Endometrium (tissue), 2 donors: ENCODE measurements around the gene ANK3.
A peak's percentile ranks its signal among the peaks of the same experiment; 100 is the strongest.
"Not testable (repeated sequence)": the region's sequence is repeated elsewhere in the genome, so short reads cannot be mapped to it uniquely, and the experiment has no call there.

Experiments
- FAIRE-seq: peaks from 2 replicates; lab custom pipeline; 2012; peaks lifted over from hg19 to GRCh38; lab: Jason Lieb, UNC
- donor health status: control.
- donor health status: control.

The ANK3 gene

GRCh38 chr10:60086862-60087261 is 302.8 kb downstream of the ANK3 start:
- FAIRE-seq, result no peak

DNA sequence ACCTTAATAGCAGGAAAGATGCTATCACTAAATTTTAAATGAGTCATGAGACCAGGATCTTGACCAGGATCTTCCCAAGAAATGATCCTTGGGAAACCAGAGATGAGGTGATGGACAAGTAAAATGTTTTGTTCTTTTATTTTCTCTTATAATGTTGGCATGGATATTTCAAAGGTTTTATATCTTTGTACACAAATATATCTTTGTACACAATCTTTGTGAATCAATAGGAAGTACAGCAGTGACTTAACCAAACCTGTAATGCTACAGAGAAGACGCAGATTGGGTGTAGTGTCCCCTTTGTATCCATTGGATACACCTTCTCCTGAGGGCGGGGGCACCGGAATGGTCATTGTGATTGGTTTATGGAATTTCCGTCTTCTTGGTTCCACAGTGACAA is 303.3 kb downstream of the ANK3 start:
- no peak for FAIRE-seq

DNA sequence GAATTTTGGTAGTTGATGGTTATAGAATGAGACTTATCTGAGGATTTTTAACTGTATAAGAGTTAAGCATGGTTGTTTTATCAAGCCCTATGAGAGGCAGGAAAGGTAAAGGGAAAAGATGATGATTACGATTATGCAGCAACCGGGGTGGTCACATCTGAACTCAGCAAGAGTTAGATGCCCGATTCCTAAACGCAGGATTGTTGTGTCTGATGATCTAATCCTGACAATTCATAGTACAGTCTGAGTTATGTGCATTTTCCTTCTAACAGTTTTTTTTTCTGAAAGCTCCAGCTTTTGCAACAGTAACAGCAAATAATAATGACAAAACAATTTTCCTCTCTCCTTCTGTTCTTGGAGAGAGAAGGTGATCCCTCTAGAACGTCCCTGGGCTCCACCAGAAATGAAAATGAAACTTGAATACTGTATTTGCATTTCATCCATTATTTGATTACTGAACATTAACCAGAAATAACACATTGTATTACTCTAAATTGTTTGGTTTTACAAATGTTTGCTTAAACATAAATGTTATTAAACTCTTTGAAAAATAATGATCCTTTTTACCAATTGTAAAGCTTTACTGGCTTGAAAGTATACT is 306.8 kb downstream of the ANK3 start:
- peak; percentile 81 for FAIRE-seq

GRCh38 chr10:60082341-60082740 is 307.3 kb downstream of the ANK3 start:
- FAIRE-seq, result no peak

DNA sequence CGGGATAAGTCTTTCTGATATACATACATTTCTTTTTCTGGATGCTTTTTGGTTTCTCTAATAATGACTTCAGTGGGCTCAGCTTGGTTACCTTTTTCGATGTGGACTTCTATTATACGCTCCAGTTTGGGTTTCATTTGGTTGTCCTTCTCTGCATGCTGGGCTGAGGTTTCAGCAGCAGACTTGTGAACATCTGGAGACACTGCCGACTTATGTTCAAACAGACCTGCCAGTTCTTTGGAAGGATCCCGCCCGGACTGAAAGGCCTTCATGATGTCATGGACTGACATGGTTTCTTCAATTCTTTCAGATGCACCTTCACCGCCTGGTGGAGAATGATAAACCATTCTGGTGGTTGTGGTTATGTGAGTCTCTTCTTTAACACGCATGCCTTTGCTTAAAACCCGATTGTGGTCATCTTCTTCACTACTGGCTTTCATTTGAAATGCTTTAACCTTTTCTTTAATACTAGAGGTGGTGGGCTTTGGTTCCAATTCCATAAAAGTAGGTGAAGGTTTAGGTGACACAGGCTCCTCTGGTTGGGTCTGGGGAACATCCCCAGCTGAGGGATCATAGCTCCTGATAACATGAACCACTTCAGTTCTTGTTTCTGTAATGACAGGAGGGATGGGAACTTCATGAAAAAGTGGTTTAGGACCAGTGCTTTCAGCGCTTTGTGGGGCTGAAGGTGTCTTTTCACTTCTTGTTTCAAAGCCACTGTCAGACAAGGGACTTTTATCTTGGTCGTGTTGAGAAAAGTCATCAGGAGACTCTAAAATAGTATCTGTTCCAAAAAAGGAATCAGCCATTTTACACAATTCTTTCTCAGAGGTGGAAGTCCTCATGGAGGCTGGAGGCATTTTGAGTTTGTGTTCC is 315.7 kb downstream of the ANK3 start:
- no peak for FAIRE-seq

DNA sequence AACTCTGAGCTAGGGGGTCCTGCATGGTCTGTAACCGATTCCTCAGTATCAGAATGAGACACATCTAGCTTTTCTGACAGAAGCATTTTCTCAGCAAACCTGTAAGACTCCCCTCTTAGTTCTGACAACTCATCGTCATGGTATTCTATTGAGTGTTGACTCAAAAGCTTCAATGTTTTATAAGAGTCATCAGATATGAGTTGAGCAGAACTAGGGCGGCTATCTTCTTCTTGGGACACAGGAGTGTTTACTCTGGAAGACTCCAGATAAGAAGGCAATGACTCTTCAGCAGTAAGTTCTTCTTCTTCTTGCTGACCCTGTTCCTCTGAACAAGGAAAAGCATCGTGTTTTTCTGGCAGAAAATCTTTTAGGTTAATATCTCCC is 316.3 kb downstream of the ANK3 start:
- no peak for FAIRE-seq

GRCh38 chr10:60069311-60069710 is 320.4 kb downstream of the ANK3 start:
- FAIRE-seq, result no peak

GRCh38 chr10:60050366-60050765 is 339.3 kb downstream of the ANK3 start:
- FAIRE-seq, result no peak

DNA sequence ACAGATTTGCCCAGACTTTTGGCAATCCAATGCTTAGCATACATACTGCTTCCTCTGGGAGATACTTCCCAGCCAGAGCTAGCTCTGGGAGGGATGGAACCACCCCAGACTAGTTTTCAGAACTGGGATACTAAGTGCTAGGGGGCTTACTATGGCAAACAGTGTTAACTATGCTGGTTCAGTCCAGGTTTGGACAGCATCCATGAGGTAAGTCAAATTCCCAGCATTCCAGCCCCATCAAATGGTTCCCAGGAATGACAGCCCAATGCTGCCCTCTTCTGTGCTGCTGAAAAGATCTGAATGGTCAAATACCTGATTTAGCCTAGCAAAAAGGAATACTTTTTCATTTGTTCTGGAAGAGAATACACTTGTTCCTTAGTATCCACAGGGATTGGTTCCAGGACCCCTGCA is 341.6 kb downstream of the ANK3 start:
- FAIRE-seq, result no peak

- FAIRE-seq, result no peak
Observed at GRCh38 chr10:60045571-60045970, 344.1 kb downstream of the ANK3 start.

- no peak for FAIRE-seq
Observed at GRCh38 chr10:60044971-60045370, 344.7 kb downstream of the ANK3 start.

DNA sequence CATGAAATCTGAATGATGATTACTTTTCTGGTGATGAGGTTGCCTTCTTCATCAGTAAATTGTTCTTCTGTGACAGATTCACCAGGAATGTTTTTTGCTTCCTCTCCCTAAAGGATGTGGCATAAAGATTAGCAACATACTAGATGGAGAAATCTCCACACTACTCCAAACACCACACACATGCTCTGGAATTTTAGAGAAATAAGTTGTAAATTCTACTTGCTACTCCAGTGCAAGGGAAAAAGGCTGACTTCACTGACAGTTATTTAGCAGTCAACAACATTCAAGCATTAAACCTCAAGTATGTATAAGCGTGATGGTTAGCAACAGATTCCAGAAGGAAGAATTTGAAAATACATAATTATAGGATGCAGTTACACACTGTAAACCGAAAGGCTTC is 345.4 kb downstream of the ANK3 start:
- no peak for FAIRE-seq

DNA sequence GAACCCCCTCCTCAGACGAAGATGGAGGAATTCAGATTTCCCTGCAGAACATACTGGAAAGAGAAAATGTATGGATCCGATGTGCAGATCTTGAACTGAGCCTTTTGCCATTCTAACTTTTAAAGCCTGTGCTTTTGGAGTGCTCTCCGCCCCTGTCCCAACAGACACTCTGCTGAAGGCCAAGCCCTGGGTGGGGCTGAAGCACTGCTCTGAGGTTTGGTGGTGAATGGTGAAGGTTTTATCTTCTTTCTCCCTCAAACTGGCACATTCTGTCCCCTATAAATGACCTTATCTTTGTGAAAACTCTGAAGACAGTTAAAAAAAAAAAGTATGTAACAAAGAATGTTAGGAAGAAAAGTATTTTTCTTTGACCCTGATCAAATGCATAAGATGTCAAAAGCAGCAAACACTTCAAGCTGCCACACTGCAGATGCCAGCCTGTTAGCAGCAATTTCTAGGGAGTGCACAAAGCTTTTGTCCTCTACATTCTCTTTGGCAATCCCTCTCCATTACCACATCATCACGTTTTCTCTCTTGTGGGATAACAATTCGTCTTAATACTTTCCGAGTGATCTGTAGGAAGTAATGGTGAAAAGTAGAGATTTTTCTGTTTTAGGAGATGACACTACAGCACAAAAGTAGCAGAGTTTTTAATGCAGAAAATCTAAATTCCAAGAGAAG is 346.0 kb downstream of the ANK3 start:
- FAIRE-seq, result no peak

GRCh38 chr10:60042914-60043313 is 346.8 kb downstream of the ANK3 start:
- no peak for FAIRE-seq

DNA sequence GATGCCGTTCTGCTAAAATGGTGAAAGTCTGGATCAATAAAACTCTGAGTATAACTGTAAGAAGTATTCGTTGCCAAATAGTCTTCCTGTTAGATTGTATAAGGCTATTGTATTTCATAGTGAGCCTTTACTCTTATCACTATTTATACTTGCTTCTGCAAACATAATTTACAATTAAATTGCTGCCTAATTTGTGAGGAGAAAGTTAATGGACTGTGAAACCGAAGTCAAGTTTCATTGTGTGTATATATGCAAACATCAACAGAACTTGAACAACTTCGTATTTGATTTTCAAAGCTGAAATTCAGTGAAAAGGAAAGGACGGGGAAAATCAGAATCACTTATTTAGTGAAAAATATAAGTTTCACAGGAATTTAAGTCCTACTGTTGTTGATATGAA is 347.4 kb downstream of the ANK3 start:
- no peak for FAIRE-seq

DNA sequence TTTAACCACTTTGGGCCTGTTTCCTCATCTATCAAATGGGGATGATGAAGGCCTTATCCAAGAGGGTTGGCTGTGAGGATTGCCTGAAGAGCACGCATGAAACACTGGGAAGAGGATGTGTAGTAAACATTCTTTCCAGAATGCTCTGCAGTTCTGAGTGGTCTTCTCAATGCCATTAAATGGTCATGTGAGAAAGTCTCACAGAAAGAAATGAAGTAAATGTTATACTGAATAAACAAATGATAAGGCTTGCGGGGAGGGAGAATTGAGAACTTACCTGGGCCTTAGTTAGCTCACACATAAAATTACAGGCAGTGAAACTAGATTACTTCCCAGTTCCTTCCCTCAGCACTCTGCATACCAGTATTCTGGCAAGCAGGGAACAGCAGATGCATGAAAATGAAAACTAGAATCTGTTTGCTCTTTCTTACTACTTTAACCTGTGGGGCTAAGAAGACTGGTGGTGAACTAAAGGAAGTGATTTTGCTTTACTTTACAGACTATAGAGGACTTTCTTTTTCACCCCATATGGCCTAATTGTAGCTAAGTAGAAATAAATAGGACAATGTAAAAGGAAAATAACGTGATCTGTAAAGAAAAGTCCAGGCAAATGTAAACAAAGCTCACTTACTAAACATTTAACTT is 348.1 kb downstream of the ANK3 start:
- FAIRE-seq, result no peak

- FAIRE-seq, result no peak
Observed at GRCh38 chr10:60040014-60040662, 349.5 kb downstream of the ANK3 start.

GRCh38 chr10:60035984-60036383 is 353.7 kb downstream of the ANK3 start:
- no peak for FAIRE-seq

- not testable (repeated sequence) for FAIRE-seq
Observed at GRCh38 chr10:60035375-60035774, 354.3 kb downstream of the ANK3 start.

- no peak for FAIRE-seq
Observed at GRCh38 chr10:60032723-60033122, 357.0 kb downstream of the ANK3 start.

- no peak for FAIRE-seq
Observed at GRCh38 chr10:60031664-60032063, 358.0 kb downstream of the ANK3 start.

- no peak for FAIRE-seq
Observed at GRCh38 chr10:60031183-60031582, 358.5 kb downstream of the ANK3 start.
